Measurements from ENCODE around the gene TMEM184B. TPM values are rescaled to one million over a fixed set of nuclear protein-coding genes. Genes with fewer than 3 reads are reported as not detected.

The TMEM184B gene
- total RNA-seq, 4 donors from 2014 or later, result 18.7 to 88.4 (median 41.1) TPM

- TF ChIP-seq CTCF (IDR thresholded peaks at IDR 0.05) (no peak), POLR2A (IDR thresholded peaks at IDR 0.05) (no peak), POLR2AphosphoS5 (IDR thresholded peaks at IDR 0.05) (no peak), EP300 (IDR thresholded peaks at IDR 0.05; ENCODE audit: low read depth) (no peak)
- Histone ChIP-seq H3K27ac (peak overlapping the region; percentile 53 to 63 (median 56)), H3K36me3 (peaks cover 0 to 14% (median 4%) of the 10 kb centered on the region in 4 donors)
Observed at GRCh38 chr22:38291201-38291777, 18.5 kb upstream of the TMEM184B start.

GRCh38 chr22:38290347-38290746 is 17.5 kb upstream of the TMEM184B start:
- DNase-seq, result peak; percentile 69
- in situ Hi-C loops (cut with MboI; ENCODE audit: low pct_ligation_motif_present in 1 of 4, low pct_unique_long_range_greater_than_20kb in 1 of 4, low sequenced_read_pairs in 3 of 4), result no loop called here

More at GRCh38 chr22:38291201-38291777, 18.5 kb upstream of the TMEM184B start:
- in situ Hi-C loops (cut with MboI; ENCODE audit: low pct_ligation_motif_present in 1 of 4, low pct_unique_long_range_greater_than_20kb in 1 of 4, low sequenced_read_pairs in 3 of 4), result no loop called here
- 51% methylated on average over 22 of the region's 22 CpGs; no CpG with 5 or more reads in 1 of the 2 donors for WGBS, 2 donors (ENCODE audit: low coverage in 1 of 2)
- Histone ChIP-seq H3K4me1 (peaks cover 0 to 13% (median 3%) of the 10 kb centered on the region in 4 donors), H3K27me3 (no peaks in the 10 kb centered on the region), H3K9me3 (no peaks in the 10 kb centered on the region), H3K4me3 (no peak overlapping the region)
- no peak for DNase-seq
- intact Hi-C loops (cut with DNase I; ENCODE audit: low total_unique reads), result no loop called here

GRCh38 chr22:38289583-38290082 is 16.8 kb upstream of the TMEM184B start:
- Histone ChIP-seq H3K27ac (peak overlapping the region; percentile 53 to 63 (median 56)), H3K27me3 (no peaks in the 10 kb centered on the region), H3K9me3 (no peaks in the 10 kb centered on the region), H3K4me3 (no peak overlapping the region), H3K4me1 (peaks cover 0 to 19% (median 4%) of the 10 kb centered on the region in 4 donors), H3K36me3 (no peaks in the 10 kb centered on the region)
- TF ChIP-seq CTCF (IDR thresholded peaks at IDR 0.05), result no peak
- no peak for TF ChIP-seq POLR2A (IDR thresholded peaks at IDR 0.05)
- TF ChIP-seq POLR2AphosphoS5 (IDR thresholded peaks at IDR 0.05), result no peak
- no peak for TF ChIP-seq EP300 (IDR thresholded peaks at IDR 0.05; ENCODE audit: low read depth)
- intact Hi-C loops (cut with DNase I; ENCODE audit: low total_unique reads), result no loop called here
- in situ Hi-C loops (cut with MboI; ENCODE audit: low pct_ligation_motif_present in 1 of 4, low pct_unique_long_range_greater_than_20kb in 1 of 4, low sequenced_read_pairs in 3 of 4), result no loop called here
- WGBS, 2 donors (ENCODE audit: low coverage in 1 of 2), result 94 to 96% methylated on average over 6 to 12 of the region's 12 CpGs
- DNase-seq, result no peak

More at GRCh38 chr22:38290347-38290746, 17.5 kb upstream of the TMEM184B start:
- H3K27ac ChIP-seq, result peak overlapping the region; percentile 53 to 63 (median 56)
- intact Hi-C loops (cut with DNase I; ENCODE audit: low total_unique reads), result no loop called here
- TF ChIP-seq POLR2AphosphoS5 (IDR thresholded peaks at IDR 0.05) (no peak), POLR2A (IDR thresholded peaks at IDR 0.05) (no peak), CTCF (IDR thresholded peaks at IDR 0.05) (no peak), EP300 (IDR thresholded peaks at IDR 0.05; ENCODE audit: low read depth) (no peak)
- H3K4me1 ChIP-seq, result peaks cover 0 to 14% (median 3%) of the 10 kb centered on the region in 4 donors
- no peaks in the 10 kb centered on the region for H3K27me3 ChIP-seq
- 22 to 53% methylated on average over 3 to 8 of the region's 8 CpGs for WGBS, 2 donors (ENCODE audit: low coverage in 1 of 2)
- peaks cover 0 to 4% (median 0%) of the 10 kb centered on the region in 4 donors for H3K36me3 ChIP-seq
- no peaks in the 10 kb centered on the region for H3K9me3 ChIP-seq
- H3K4me3 ChIP-seq, result no peak overlapping the region

- no peak overlapping the region for H3K4me3 ChIP-seq
- H3K4me1 ChIP-seq, result peaks cover 4 to 35% (median 15%) of the 10 kb centered on the region in 4 donors
- TF ChIP-seq EP300 (IDR thresholded peaks at IDR 0.05; ENCODE audit: low read depth) (no peak), CTCF (IDR thresholded peaks at IDR 0.05) (no peak), POLR2AphosphoS5 (IDR thresholded peaks at IDR 0.05) (no peak), POLR2A (IDR thresholded peaks at IDR 0.05) (no peak)
- no peaks in the 10 kb centered on the region for H3K9me3 ChIP-seq
- DNase-seq, result no peak
- intact Hi-C loops (cut with DNase I; ENCODE audit: low total_unique reads) (no loop called here), in situ Hi-C loops (cut with MboI; ENCODE audit: low pct_ligation_motif_present in 1 of 4, low pct_unique_long_range_greater_than_20kb in 1 of 4, low sequenced_read_pairs in 3 of 4) (no loop called here)
- H3K36me3 ChIP-seq, result no peaks in the 10 kb centered on the region
- WGBS, 2 donors (ENCODE audit: low coverage in 1 of 2), result 78 to 90% methylated on average over 7 to 11 of the region's 11 CpGs
- no peaks in the 10 kb centered on the region for H3K27me3 ChIP-seq
- H3K27ac ChIP-seq, result no peak overlapping the region
Observed at GRCh38 chr22:38286915-38287669, 14.3 kb upstream of the TMEM184B start.
